AG04450 (cell line): ENCODE data around the gene C6orf52. TPM values are rescaled to one million over a fixed set of nuclear protein-coding genes. Genes with fewer than 3 reads are reported as not detected.
"Not testable (repeated sequence)": the region's sequence is repeated elsewhere in the genome, so short reads cannot be mapped to it uniquely, and the experiment has no call there.

Source experiments
- CTCF ChIA-PET: fragments of 300-600, 350-600 bp; formaldehyde crosslinking; extraction: SDS; loops from one replicate; lab custom pipeline; 2022; ENCODE audit warnings: antibody characterized with exemption, inconsistent platforms; lab: Charles Lee
- POLR2A ChIA-PET: fragments of 350-600 bp; formaldehyde crosslinking; extraction: SDS; loops from one replicate; lab custom pipeline; 2021; ENCODE audit warnings: antibody characterized with exemption, inconsistent platforms; lab: Yijun Ruan, JAX
- DNase-seq: peaks from one replicate; pipeline ENCODE4 v3.0.0-alpha.2; 2011; ENCODE audit warnings: low read depth, low spot score
- H3K27ac ChIP-seq: one replicate; pipeline ENCODE4 v1.5.1; 2012; ENCODE audit warnings: low read depth, low read length, control low read depth
- H3K27me3 ChIP-seq: one replicate; pipeline ENCODE4 v1.6.0; 2012; ENCODE audit warnings: low read length; ENCODE audit not compliant: control insufficient read depth, insufficient read depth
- H3K4me3 ChIP-seq: 2 replicates; pipeline ENCODE4 v1.5.1; 2011; ENCODE audit warnings: mild to moderate bottlenecking, low read depth, low read length, control low read depth
- H3K9me3 ChIP-seq: 2 replicates; pipeline ENCODE4 v1.5.1; 2012; ENCODE audit warnings: low read length; ENCODE audit not compliant: control insufficient read depth, insufficient read depth
- polyA minus RNA-seq: library from RNA; depleted of rRNA, polyadenylated mRNA; stranded (reverse); fragments of >200 nt; gene quantifications from 2 replicates; pipeline ENCODE4 v1.2.3, GENCODE V29; 2011; rRNA and poly(A)+ RNA removed
- polyA plus RNA-seq: library from polyadenylated mRNA; depleted of rRNA; stranded (reverse); fragments of >200 nt; gene quantifications from 2 replicates; pipeline ENCODE4 v1.2.3, GENCODE V29; 2011; rRNA removed
- TF ChIP-seq, protein P1 (sequence below): IDR thresholded peaks from 2 replicates; pipeline ENCODE4 v1.5.1; 2011; ENCODE audit warnings: low read depth, low read length, control low read depth, inconsistent platforms

Gene C6orf52
- polyA plus RNA-seq (0.63 and 0.74 TPM in 2 replicates), polyA minus RNA-seq (not detected in 2 replicates)

DNA sequence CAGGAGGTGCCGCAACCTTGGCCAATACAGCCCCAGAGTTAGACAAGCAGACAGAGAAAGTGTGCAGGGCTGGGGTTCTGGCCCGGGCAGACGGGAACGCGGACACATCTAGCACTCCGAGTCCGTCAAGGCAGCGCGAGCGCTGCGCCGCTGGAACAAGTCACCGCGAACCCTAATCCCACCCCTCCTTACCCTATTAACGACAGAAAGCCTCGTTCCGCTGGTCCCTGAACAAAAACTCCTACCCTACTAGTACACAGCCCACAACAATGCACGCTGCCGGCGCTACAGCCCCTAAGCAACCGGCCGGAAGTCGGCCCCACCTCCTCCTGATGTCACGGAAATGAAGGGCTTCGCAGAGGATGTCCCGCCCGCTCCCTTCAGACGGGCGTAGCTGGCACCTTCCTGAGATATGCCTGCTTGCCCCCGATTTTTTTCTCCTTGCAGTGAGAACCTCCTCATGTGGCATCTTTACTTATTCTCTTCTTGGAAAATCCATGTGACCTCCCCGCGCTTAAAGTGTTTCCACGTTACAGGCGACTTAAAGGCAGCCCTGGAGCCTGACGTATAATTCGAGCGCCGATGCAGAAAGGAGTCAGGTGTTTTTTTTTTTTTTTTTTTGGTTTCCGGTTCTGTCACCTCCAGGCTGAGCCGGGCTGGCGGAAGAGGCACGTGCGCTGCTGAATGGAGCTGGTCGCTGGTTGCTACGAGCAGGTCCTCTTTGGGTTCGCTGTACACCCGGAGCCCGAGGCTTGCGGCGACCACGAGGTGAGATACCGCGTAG is at the start of gene C6orf52, which contains the start of gene PAK1IP1:
Gene C6orf52, minus strand, starts transcription at position 315 of the 784 bp plus-strand sequence. CDS start 7,066 bp downstream, outside the sequence.
Gene PAK1IP1, plus strand, starts transcription at position 671 of the 784 bp plus-strand sequence. Its CDS starts 14 bp downstream, at position 685.
- CTCF ChIA-PET, result interaction anchor here (0.6 to 2.0 kb wide), 7 partner anchors 10 to 216 kb away, joined by 3 to 14 read pairs (median 3); no protein-coding TSS in a partner anchor
- TF ChIP-seq, protein P1, sequence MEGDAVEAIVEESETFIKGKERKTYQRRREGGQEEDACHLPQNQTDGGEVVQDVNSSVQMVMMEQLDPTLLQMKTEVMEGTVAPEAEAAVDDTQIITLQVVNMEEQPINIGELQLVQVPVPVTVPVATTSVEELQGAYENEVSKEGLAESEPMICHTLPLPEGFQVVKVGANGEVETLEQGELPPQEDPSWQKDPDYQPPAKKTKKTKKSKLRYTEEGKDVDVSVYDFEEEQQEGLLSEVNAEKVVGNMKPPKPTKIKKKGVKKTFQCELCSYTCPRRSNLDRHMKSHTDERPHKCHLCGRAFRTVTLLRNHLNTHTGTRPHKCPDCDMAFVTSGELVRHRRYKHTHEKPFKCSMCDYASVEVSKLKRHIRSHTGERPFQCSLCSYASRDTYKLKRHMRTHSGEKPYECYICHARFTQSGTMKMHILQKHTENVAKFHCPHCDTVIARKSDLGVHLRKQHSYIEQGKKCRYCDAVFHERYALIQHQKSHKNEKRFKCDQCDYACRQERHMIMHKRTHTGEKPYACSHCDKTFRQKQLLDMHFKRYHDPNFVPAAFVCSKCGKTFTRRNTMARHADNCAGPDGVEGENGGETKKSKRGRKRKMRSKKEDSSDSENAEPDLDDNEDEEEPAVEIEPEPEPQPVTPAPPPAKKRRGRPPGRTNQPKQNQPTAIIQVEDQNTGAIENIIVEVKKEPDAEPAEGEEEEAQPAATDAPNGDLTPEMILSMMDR, result no peak
- Histone ChIP-seq H3K4me3 (peak within 1 kb of the TSS; percentile 77), H3K27ac (peak within 1 kb of the TSS; percentile 95), H3K9me3 (no peaks in the 10 kb centered on the region), H3K27me3 (no peaks in the 10 kb centered on the region)
- DNase-seq, result peak; percentile 80
- POLR2A ChIA-PET, result interaction anchor here (0.5 to 2.3 kb wide), 13 partner anchors 25 to 1141 kb away, joined by 3 to 40 read pairs (median 3); partner anchors contain the start of genes NEDD9, TMEM14B and TMEM14C

DNA sequence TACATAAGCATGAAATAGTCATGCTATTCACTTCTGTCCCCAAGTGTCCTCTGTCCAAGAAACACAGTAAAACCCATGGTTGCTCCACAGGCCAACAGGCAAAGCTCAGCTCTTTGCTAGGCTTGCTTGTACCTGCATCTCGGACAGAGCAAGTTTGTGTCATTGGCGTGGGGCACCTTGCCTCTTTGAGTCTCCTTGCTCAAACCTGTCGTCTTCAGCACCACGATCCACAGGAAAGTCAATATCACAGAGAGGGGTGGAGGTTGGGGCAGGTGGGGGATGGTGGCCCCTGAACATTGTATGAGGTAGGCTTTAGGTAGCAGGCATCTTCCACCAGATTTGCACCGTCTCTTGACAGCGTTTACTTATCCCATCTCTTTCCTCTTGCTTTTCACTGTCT is 49.1 kb upstream of the C6orf52 start:
- ChIA-PET POLR2A (no interaction called here), CTCF (no interaction called here)
- no peak overlapping the region for H3K4me3 ChIP-seq
- TF ChIP-seq, protein P1, result no peak
- no peak for DNase-seq
- 0 out of 2 replicates have a peak, but pooled peaks cover 4% of the 10 kb centered on the region for H3K9me3 ChIP-seq
- H3K27ac ChIP-seq, result no peak overlapping the region
- H3K27me3 ChIP-seq, result no peaks in the 10 kb centered on the region

DNA sequence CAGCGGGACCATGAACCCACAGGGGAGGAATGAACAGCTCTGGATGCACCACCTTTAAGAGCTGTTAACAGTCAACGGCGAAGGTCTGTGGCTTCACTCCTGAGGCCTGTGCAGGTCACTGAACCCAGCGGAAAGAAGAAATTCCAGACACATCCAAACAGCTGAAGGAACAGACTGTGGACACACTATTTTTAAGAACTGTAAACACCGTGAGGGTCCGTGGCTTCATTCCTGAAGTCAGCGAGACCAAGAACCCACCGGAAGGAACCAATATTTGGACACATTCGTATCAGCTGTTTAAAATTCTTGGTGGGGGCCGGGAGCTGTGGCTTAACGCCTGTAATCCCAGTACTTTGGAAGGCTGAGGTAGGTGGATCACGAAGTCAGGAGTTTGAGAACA is 47.8 kb upstream of the C6orf52 start:
- TF ChIP-seq, protein P1, result no peak
- Histone ChIP-seq H3K27me3 (no peaks in the 10 kb centered on the region), H3K27ac (no peak overlapping the region), H3K4me3 (no peak overlapping the region), H3K9me3 (0 out of 2 replicates have a peak, but pooled peaks cover 4% of the 10 kb centered on the region)
- no peak for DNase-seq
- POLR2A ChIA-PET, result no interaction called here
- CTCF ChIA-PET, result no interaction called here

DNA sequence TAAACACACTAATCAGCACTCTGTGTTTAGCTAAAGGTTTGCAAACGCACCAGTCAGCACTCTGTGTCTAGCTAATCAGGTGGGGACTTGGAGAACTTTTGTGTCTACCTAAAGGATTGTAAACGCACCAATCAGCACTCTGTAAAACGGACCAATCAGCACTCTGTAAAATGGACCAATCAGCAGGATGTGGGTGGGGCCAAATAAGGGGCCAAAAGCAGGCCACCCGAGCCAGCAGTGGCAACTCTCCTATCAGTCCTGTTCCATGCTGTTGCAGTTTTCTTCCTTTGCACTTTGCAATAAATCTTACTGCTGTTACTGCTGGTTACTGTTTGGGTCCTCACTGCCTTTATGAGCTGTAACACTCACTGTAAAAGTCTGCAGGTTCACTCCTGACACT is 47.2 kb upstream of the C6orf52 start:
- H3K27me3 ChIP-seq, H3K9me3 ChIP-seq, H3K27ac ChIP-seq, CTCF ChIA-PET, H3K4me3 ChIP-seq, DNase-seq, POLR2A ChIA-PET: not testable (repeated sequence)

DNA sequence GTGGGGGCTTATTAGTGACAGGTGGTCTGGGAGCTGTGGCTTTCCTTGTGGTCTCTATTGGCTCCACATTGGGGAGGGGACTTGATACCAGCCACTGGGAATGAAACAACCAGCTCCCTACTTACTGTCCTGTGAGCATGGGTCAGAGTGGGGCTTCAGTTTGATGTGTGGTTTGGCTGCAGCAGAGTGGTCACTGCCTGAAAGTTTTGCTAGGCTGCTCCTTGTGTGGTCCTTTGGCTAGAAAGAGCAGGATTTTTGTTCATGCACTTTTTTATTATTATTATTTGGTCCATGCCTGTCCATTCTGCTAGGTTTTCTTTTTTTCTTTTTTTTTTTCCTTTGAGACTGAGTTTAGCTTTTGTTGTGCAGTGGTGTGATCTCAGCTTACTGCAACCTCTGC is 45.6 kb upstream of the C6orf52 start:
- no peak overlapping the region for H3K4me3 ChIP-seq
- no peak overlapping the region for H3K27ac ChIP-seq
- DNase-seq, result no peak
- H3K27me3 ChIP-seq, result no peaks in the 10 kb centered on the region
- CTCF ChIA-PET, result no interaction called here
- H3K9me3 ChIP-seq, result 0 out of 2 replicates have a peak, but pooled peaks cover 4% of the 10 kb centered on the region
- TF ChIP-seq, protein P1, result no peak
- POLR2A ChIA-PET, result no interaction called here
